H1 (cell line): ENCODE data around the gene NDNF. TPM values are rescaled to one million over a fixed set of nuclear protein-coding genes. Genes with fewer than 3 reads are reported as not detected.

Source experiments
- CTCF ChIA-PET: fragments of 300-600 bp; sonication (Branson Sonifier 250); formaldehyde crosslinking; loops from one replicate; lab custom pipeline; 2021; ENCODE audit not compliant: partially characterized antibody; lab: Charles Lee
- POLR2A ChIA-PET: fragments of 300-600 bp; sonication (Branson Sonifier 250); formaldehyde crosslinking; loops from one replicate; lab custom pipeline; 2021; ENCODE audit warnings: inconsistent platforms; ENCODE audit not compliant: partially characterized antibody; lab: Charles Lee
- DNase-seq, 2 experiments: peaks; one replicate each; pipeline versions ENCODE4 v3.0.0 to v3.0.0-alpha.2; 2010 to 2022; ENCODE audit warnings: low spot score in 2 of 2, low read depth in 1 of 2, mixed read lengths in 1 of 2
- FAIRE-seq: peaks from 2 replicates; lab custom pipeline; 2011; peaks lifted over from hg19 to GRCh38; lab: Jason Lieb, UNC
- H2AFZ ChIP-seq: 2 replicates; pipeline ENCODE4 v1.8.1; 2012; ENCODE audit warnings: low read length, inconsistent platforms
- H2AK5ac ChIP-seq: 2 replicates; pipeline ENCODE4 v1.6.1; 2013; ENCODE audit warnings: low read depth, low read length
- H2BK120ac ChIP-seq: replicated peaks from 2 replicates; pipeline ENCODE3; 2013; ENCODE audit warnings: low read depth, low read length, inconsistent platforms
- H2BK12ac ChIP-seq: 2 replicates; pipeline ENCODE4 v1.6.1; 2013; ENCODE audit warnings: low read depth, low read length
- H2BK15ac ChIP-seq: 2 replicates; pipeline ENCODE4 v1.6.1; 2013; ENCODE audit warnings: low read length
- H2BK20ac ChIP-seq: 2 replicates; pipeline ENCODE4 v1.6.1; 2013; ENCODE audit warnings: low read length
- H2BK5ac ChIP-seq: 2 replicates; pipeline ENCODE4 v1.6.1; 2013; ENCODE audit warnings: low read depth, low read length
- H3K14ac ChIP-seq: 2 replicates; pipeline ENCODE4 v1.6.1; 2013; ENCODE audit warnings: inconsistent platforms; ENCODE audit not compliant: insufficient read length
- H3K18ac ChIP-seq: 2 replicates; pipeline ENCODE4 v1.6.1; 2013; ENCODE audit warnings: low read length; ENCODE audit errors: extremely low read depth
- H3K23ac ChIP-seq: 2 replicates; pipeline ENCODE4 v1.6.1; 2013; ENCODE audit warnings: inconsistent platforms; ENCODE audit not compliant: insufficient read length
- H3K23me2 ChIP-seq: 2 replicates; pipeline ENCODE4 v1.6.1; 2013; ENCODE audit warnings: low read depth, low read length
- H3K27ac ChIP-seq: 2 replicates; pipeline ENCODE4 v1.6.1; 2011; ENCODE audit warnings: low read depth, low read length, inconsistent platforms
- H3K27me3 ChIP-seq, 4 experiments: replicated peaks in 1 of 4; 1 replicate in 1 of 4; 2 replicates in 3 of 4; pipeline versions ENCODE4 v1.6.1 to v1.8.1; 2011 to 2013; ENCODE audit warnings: low read length in 3 of 4, mild to moderate bottlenecking in 3 of 4, inconsistent platforms in 2 of 4, mixed read lengths in 2 of 4, moderate library complexity in 1 of 4; ENCODE audit not compliant: control insufficient read depth in 3 of 4, insufficient read depth in 3 of 4; ENCODE audit errors: extremely low read depth in 1 of 4
- H3K36me3 ChIP-seq, 4 experiments: 2 replicates each; pipeline versions ENCODE4 v1.6.1 to v1.8.1; 2011 to 2013; ENCODE audit warnings: mild to moderate bottlenecking in 4 of 4, low read length in 3 of 4, moderate library complexity in 2 of 4, control low read depth in 1 of 4, inconsistent platforms in 1 of 4; ENCODE audit not compliant: insufficient read depth in 4 of 4, control insufficient read depth in 2 of 4
- H3K4ac ChIP-seq: replicated peaks from 2 replicates; pipeline ENCODE3; 2013; ENCODE audit warnings: low read length, low read depth, mixed read lengths, inconsistent platforms; ENCODE audit not compliant: insufficient read length
- H3K4me1 ChIP-seq, 4 experiments: replicated peaks in 1 of 4; 1 replicate in 1 of 4; 2 replicates in 3 of 4; pipeline versions ENCODE4 v1.6.1 to v1.8.1; 2011 to 2013; ENCODE audit warnings: low read length in 3 of 4, inconsistent platforms in 2 of 4, mixed read lengths in 1 of 4; ENCODE audit not compliant: insufficient read depth in 4 of 4, control insufficient read depth in 3 of 4
- H3K4me2 ChIP-seq, 2 experiments: 2 replicates each; pipeline versions ENCODE4 v1.6.1 to v1.8.1; 2011 to 2013; ENCODE audit warnings: low read depth in 2 of 2, low read length in 2 of 2, control low read depth in 1 of 2, inconsistent platforms in 1 of 2, mild to moderate bottlenecking in 1 of 2; ENCODE audit not compliant: insufficient read depth in 1 of 2
- H3K4me3 ChIP-seq, 4 experiments: fragments of 200-600, 300-600 bp in 1 of 4; sonication (generic), shearing (Covaris generic), sonication (Bioruptor Twin) in 1 of 4; 2 replicates each; pipeline versions ENCODE4 v1.5.1 to v1.8.1; 2011 to 2016; ENCODE audit warnings: low read length in 4 of 4, low read depth in 3 of 4, control low read depth in 2 of 4, inconsistent platforms in 2 of 4, mild to moderate bottlenecking in 2 of 4, mixed read lengths in 1 of 4, moderate library complexity in 1 of 4; ENCODE audit not compliant: insufficient read depth in 2 of 4; ENCODE audit errors: extremely low read depth in 1 of 4
- H3K56ac ChIP-seq: replicated peaks from 2 replicates; pipeline ENCODE3; 2013; ENCODE audit warnings: low read depth, mild to moderate bottlenecking, mixed read lengths, low read length, inconsistent platforms; ENCODE audit not compliant: insufficient read length
- H3K79me1 ChIP-seq: 2 replicates; pipeline ENCODE4 v1.6.1; 2013; ENCODE audit warnings: low read depth, low read length, control low read depth
- H3K79me2 ChIP-seq, 2 experiments: 2 replicates each; pipeline versions ENCODE4 v1.6.1 to v1.8.1; 2012 to 2013; ENCODE audit warnings: low read length in 2 of 2, mild to moderate bottlenecking in 2 of 2, inconsistent platforms in 1 of 2; ENCODE audit not compliant: insufficient read depth in 2 of 2, control insufficient read depth in 1 of 2
- H3K9ac ChIP-seq, 4 experiments: replicated peaks in 1 of 4; 1 replicate in 1 of 4; 2 replicates in 3 of 4; pipeline versions ENCODE4 v1.6.1 to v1.8.1; 2011 to 2013; ENCODE audit warnings: low read depth in 3 of 4, low read length in 3 of 4, control low read depth in 2 of 4, mild to moderate bottlenecking in 2 of 4, moderate library complexity in 2 of 4, inconsistent platforms in 1 of 4; ENCODE audit errors: extremely low read depth in 1 of 4
- H3K9me3 ChIP-seq, 2 experiments: 2 replicates each; pipeline versions ENCODE4 v1.6.1 to v1.8.1; 2012 to 2013; ENCODE audit warnings: mild to moderate bottlenecking in 2 of 2, moderate library complexity in 2 of 2, control low read depth in 1 of 2, inconsistent platforms in 1 of 2, low read depth in 1 of 2, low read length in 1 of 2, mixed read lengths in 1 of 2; ENCODE audit not compliant: insufficient read depth in 2 of 2
- H4K20me1 ChIP-seq, 2 experiments: replicated peaks in 1 of 2; 2 replicates each; pipeline versions ENCODE3 to v1.8.1; 2011 to 2013; ENCODE audit warnings: inconsistent platforms in 2 of 2, low read length in 2 of 2, mild to moderate bottlenecking in 1 of 2; ENCODE audit not compliant: insufficient read depth in 2 of 2, control insufficient read depth in 1 of 2
- H4K5ac ChIP-seq: 2 replicates; pipeline ENCODE4 v1.6.1; 2013; ENCODE audit warnings: low read length, low read depth, mixed read lengths, inconsistent platforms; ENCODE audit not compliant: insufficient read length
- H4K8ac ChIP-seq: 2 replicates; pipeline ENCODE4 v1.8.0; 2013; ENCODE audit warnings: mild to moderate bottlenecking, moderate library complexity, low read length, inconsistent platforms; ENCODE audit not compliant: insufficient read depth; ENCODE audit errors: extremely low read depth
- H4K91ac ChIP-seq: replicated peaks from 2 replicates; pipeline ENCODE3; 2013; ENCODE audit warnings: low read length, mixed read lengths, inconsistent platforms; ENCODE audit not compliant: insufficient read length
- CHD1 ChIP-seq: IDR thresholded peaks from 2 replicates; pipeline ENCODE4 v1.6.1; 2012; ENCODE audit warnings: low read depth, low read length, improper control_type of control experiment
- EGR1 ChIP-seq: IDR thresholded peaks from 2 replicates; pipeline ENCODE4 v1.6.1; 2011; ENCODE audit warnings: low read depth, low read length, borderline replicate concordance
- HDAC2 ChIP-seq, 2 experiments: fragments of 300-600 bp in 1 of 2; sonication (generic) in 1 of 2; IDR thresholded peaks; 2 replicates each; pipeline ENCODE4 v1.6.1; 2011 to 2012; ENCODE audit warnings: low read depth in 2 of 2, low read length in 2 of 2, mild to moderate bottlenecking in 2 of 2, moderate library complexity in 2 of 2, borderline replicate concordance in 1 of 2, inconsistent platforms in 1 of 2
- JUND ChIP-seq: IDR thresholded peaks from 2 replicates; pipeline ENCODE4 v1.6.1; 2011; ENCODE audit warnings: mild to moderate bottlenecking, improper control_type of control experiment, low read length
- KDM1A ChIP-seq: fragments of 200-600, 300-600 bp; sonication (generic); IDR thresholded peaks from 2 replicates; pipeline ENCODE4 v1.7.1; 2016; ENCODE audit warnings: mild to moderate bottlenecking, low read length, borderline replicate concordance
- NANOG ChIP-seq: IDR thresholded peaks from 2 replicates; pipeline ENCODE4 v1.6.1; 2011; ENCODE audit warnings: low read length, low read depth, mild to moderate bottlenecking, inconsistent platforms; ENCODE audit not compliant: insufficient read depth, poor library complexity, severe bottlenecking
- POU5F1 ChIP-seq: IDR thresholded peaks from 2 replicates; pipeline ENCODE4 v1.6.1; 2011; ENCODE audit warnings: low read depth, mild to moderate bottlenecking, low read length, moderate library complexity
- SRF ChIP-seq: IDR thresholded peaks from 2 replicates; pipeline ENCODE4 v1.6.1; 2011; ENCODE audit warnings: mild to moderate bottlenecking, low read depth, low read length, moderate library complexity
- TBP ChIP-seq: IDR thresholded peaks from 2 replicates; pipeline ENCODE4 v1.6.1; 2011; ENCODE audit warnings: low read depth, low read length, improper control_type of control experiment
- TEAD4 ChIP-seq: IDR thresholded peaks from 2 replicates; pipeline ENCODE4 v1.6.1; 2012; ENCODE audit warnings: low read depth, low read length, inconsistent platforms, mixed read lengths
- WGBS, 2 experiments: shearing (Covaris generic) in 1 of 2; methylation state at CpG; one replicate each; pipeline versions ENCODE4 v1.1.6 to v1.1.7; 2013 to 2015; ENCODE audit warnings: low lambda C conversion rate in 2 of 2, mixed read lengths in 2 of 2, inconsistent platforms in 1 of 2, low coverage in 1 of 2, missing lambda C conversion rate in 1 of 2; ENCODE audit not compliant: insufficient replicate concordance in 2 of 2, insufficient coverage in 1 of 2, insufficient read length in 1 of 2; ENCODE audit errors: extremely low coverage in 1 of 2, missing lambda C conversion rate in 1 of 2; 5-methylcytosine and 5-hydroxymethylcytosine counted together
- polyA plus RNA-seq, 7 experiments: library from polyadenylated mRNA; depleted of rRNA in 3 of 7; stranded (reverse) in 5 of 7; unstranded in 2 of 7; fragments of >200 nt in 5 of 7; fragments of 200-250 nt in 2 of 7; gene quantifications; 1 replicate in 5 of 7; 2 replicates in 1 of 7; 4 replicates in 1 of 7; pipeline versions ENCODE4 v1.2.1 to v1.2.3, GENCODE V29; 2011 to 2013; ENCODE audit warnings: missing spikeins in 2 of 7, mixed read lengths in 2 of 7
- total RNA-seq: library from RNA; stranded (reverse); fragmentation: NEBNext Ultra II Directional; extraction: Animal tissue kit (Norgen Biotek cat#: 25700); gene quantifications from 2 replicates; pipeline ENCODE4 v1.2.1, GENCODE V29; 2021

NDNF gene
- total and polyA plus RNA-seq, 2 of the 8 experiments (the other 6 are each of a cell fraction or from before 2014, with no cell fraction given), result 0.70 to 1.6 TPM

DNA sequence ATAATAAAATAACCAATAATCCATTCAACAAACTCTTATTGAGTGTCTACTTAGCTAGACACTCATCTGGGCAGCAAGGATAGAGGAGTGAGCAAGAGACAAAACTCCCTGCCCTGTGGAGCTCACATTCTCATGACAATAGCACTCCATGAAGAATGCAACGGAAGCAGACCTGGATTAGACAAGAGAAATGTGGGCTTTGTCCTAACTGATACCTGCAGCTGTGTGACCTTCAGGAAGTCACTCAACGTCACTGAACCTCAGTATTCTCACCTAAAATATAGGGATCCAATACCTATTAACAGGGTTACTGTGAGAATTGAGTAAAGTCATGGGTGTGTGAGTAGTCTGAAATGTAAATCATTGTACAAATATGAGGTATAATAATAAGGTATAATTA, 61.2 kb downstream of the NDNF start:
- 0 out of 4 replicates have a peak overlapping the region, but pooled peaks of 1 of the 2 experiments have one; percentile 11 for H3K4me2 ChIP-seq
- no peak overlapping the region for H3K14ac ChIP-seq
- H3K9me3 ChIP-seq, result no peaks in the 10 kb centered on the region
- no peak overlapping the region for H2BK5ac ChIP-seq
- CTCF ChIA-PET, result interaction anchor here (1.3 to 2.2 kb wide), 3 partner anchors 9 to 856 kb away, joined by 3 to 5 read pairs (median 4); no protein-coding TSS in a partner anchor
- H4K8ac ChIP-seq, result no peak overlapping the region
- peak overlapping the region in 1 of 4 experiments; percentile 10; a peak in 1 of 8 replicates for H3K4me3 ChIP-seq
- no peak overlapping the region for H3K27ac ChIP-seq
- no peaks in the 10 kb centered on the region for H3K36me3 ChIP-seq
- no peak overlapping the region for H4K91ac ChIP-seq
- H4K5ac ChIP-seq, result no peak overlapping the region
- no peaks in the 10 kb centered on the region for H3K27me3 ChIP-seq
- no peaks in the 10 kb centered on the region for H3K79me1 ChIP-seq
- no peak for TF ChIP-seq TBP
- peak; percentile 46 for TF ChIP-seq NANOG
- TF ChIP-seq JUND, result no peak
- TF ChIP-seq EGR1, result no peak
- peak; percentile 91 for TF ChIP-seq KDM1A
- no peak for TF ChIP-seq POU5F1
- TF ChIP-seq SRF, result no peak
- no peak for TF ChIP-seq CHD1
- peak in 1 of 2 experiments; percentile 55; a peak in 1 of 4 replicates for TF ChIP-seq HDAC2 (IDR thresholded peaks at IDR 0.05; ENCODE audit: borderline replicate concordance in 1 of 2, low read depth in 2 of 2, low read length in 2 of 2)
- TF ChIP-seq TEAD4, result peak; percentile 65; the same call in 1 of the 2 replicates
- TF ChIP-seq, all 59 proteins: peak for 4
- Histone ChIP-seq H3K56ac (no peak overlapping the region), H4K20me1 (no peaks in the 10 kb centered on the region), H3K4ac (no peak overlapping the region), H2AK5ac (no peak overlapping the region), H3K23me2 (no peaks in the 10 kb centered on the region), H3K23ac (no peak overlapping the region), H3K4me1 (peaks cover 0 to 7% (median 2%) of the 10 kb centered on the region in 4 experiments; a peak in 3 of 7 replicates), H3K79me2 (no peaks in the 10 kb centered on the region), H2BK20ac (no peak overlapping the region), H2BK120ac (no peak overlapping the region), H3K18ac (no peak overlapping the region), H2BK12ac (no peak overlapping the region), H3K9ac (no peak overlapping the region), H2AFZ (no peak overlapping the region), H2BK15ac (no peak overlapping the region)
- POLR2A ChIA-PET, result no interaction called here
- 36% methylated on average over 2 of the region's 2 CpGs; no CpG with 5 or more reads in 1 of the 2 experiments for WGBS, 2 experiments
- DNase-seq (peak in 1 of 2 experiments; percentile 13), FAIRE-seq (peak; percentile 69)
